ENCODE data around the gene CYFIP2.

The CYFIP2 gene

DNA sequence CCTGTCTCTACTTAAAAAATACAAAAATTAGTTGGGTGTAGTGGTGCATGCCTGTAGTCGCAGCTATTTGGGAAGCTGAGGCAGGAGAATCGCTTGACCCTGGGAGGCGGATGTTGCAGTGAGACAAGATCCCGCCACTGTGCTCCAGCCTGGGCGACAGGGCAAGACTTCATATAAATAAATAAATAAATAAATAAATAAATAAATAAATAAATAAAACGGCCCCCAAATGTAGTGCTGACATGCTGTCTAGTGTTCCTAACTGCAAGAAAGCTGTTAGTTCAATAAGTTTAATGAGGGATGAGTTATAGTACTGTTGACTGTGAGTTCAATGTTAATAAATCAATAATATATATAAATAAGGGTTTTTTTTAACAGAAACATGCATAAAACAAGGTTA, 7.5 kb upstream of the CYFIP2 start:
- no peak for DNase-seq (ENCODE audit: low read depth)

DNA sequence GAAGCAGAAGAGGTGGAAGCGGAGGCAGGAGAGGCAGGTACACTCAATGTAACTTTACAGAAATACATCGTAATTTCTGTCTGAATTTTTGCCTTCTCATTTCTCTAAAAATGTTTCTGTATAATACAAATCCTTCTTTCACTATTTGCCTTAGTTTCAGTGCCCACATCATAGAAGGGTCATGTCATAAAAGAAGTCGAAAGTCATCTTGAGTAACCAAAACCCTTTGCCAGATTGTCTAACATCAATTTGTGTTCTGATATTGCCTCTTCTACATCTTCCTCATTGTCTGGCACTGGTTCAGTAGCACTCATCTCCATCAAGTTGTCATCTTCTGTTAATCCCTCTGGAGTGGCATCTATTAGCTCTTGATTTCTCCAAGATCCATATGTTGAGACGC, 6.2 kb upstream of the CYFIP2 start:
- DNase-seq (ENCODE audit: low read depth) = no peak

DNA sequence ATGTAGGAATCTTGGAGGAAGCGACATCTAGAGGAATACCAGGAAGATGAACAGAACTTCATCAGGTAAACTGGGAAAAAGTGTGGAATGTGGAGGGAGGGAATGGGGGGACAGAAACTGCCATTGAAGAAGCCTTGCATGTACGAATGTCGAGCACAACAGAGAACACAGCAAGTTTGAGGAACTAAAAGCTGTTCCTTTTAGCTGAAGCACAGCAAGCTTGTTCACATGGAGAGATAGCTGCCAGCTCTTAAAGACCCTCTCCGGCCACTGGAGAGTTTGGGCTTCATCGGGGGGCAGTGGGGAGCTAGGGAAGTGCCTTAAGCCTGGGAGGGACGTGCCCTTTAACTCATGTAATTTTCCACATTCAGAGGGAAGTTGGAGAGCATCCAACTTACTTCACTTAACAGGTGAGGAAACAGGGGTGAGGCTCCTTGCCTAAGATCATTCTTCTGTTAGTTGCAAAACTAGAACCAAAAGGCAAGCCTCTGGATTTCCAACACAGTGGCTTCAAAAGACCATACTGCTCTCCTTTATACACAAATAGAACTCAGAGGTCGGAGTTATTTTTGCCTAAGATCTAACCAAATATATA, 2.3 kb upstream of the CYFIP2 start:
- DNase-seq (ENCODE audit: low read depth) = no peak

DNA sequence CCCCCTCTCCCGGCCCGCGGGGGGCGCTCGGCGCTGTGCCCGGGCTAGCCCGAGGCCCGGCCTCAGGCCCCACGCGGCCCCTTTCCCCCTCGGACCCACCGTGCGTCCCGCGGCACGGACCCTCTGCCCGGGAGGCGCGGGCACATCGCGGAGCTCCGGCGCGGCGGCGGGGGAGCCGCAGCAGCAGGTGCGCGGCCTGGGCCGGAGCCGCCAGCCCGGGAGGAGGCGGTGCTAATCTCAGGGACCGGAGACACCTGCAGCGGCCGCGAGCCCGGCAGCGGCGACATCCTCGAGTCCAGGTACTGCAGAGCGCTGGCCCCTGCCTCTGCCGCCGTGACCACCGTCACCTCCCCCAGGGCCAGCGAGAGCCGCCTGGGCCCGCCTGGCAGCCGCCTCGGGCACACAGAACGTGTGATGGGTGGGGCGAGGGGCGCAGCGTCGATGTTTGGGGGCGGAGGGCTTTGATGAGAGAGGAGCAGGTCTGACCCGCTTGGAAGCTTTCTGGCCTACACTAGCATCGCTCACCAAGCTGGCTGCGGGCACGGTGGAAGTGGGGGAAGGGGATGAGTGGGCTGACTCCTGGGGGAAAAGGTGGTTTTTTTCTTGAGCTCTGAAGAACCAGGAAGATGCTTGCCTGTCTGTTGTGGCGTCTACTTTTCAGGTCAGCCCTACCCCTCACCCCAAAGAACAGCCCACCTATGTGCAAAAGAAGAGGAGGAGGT, 524 bp downstream of the CYFIP2 start:
- DNase-seq (ENCODE audit: low read depth) = no peak

DNA sequence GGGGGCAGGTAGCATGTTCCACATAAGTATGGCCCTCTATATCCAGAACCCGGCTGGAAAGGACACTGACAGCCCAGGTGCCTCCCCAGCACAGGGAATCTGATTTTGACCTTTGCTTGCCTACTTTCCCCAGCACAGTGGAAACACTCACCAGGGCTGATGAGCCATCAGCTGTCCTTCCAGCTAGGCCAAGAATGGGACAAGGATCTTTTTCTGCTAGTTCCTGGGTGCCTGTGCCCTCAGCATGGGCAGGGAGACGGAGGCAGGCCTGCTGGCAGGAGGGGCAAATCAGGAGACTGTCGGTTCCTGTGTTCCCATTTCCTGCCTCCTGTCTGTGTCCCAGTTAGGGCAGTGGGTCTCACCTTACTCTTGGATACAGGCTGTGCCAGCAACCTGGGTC, 1.1 kb downstream of the CYFIP2 start:
- DNase-seq (ENCODE audit: low read depth) = no peak

DNA sequence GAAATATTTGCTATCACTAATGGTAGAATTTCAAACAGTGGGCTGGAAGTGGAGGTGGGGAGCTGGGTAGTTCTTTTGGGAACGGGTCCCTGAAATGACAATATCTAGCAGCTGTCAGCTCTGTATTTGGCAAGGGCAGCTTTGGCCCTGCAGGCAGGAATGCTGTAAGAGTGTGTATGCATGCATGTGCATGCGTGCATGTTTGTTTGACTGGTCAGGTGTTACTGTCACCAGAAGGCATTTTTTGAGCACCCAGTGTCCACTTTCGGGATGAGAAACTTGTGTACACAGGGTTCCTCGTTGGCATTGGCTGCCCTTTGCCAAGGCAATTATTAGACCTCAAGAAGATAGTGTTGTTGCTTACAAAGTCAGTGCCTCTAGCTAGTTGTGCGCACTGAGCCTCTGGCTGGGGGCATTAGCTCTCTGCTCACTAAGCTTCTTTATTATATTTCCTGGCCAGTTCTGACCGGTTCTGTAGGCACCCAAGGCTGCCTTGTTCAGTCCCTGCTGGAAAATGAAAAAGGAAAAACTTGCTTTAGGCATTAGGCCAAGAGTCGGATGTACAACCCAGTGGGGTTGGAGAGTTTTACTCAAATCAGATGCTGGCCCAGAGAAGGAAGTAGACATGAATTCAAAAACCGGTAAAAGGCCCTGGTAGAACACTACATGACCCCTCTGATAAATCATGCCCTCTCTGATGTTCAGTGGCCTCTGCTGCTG, 2.0 kb downstream of the CYFIP2 start:
- no peak for DNase-seq (ENCODE audit: low read depth)

DNA sequence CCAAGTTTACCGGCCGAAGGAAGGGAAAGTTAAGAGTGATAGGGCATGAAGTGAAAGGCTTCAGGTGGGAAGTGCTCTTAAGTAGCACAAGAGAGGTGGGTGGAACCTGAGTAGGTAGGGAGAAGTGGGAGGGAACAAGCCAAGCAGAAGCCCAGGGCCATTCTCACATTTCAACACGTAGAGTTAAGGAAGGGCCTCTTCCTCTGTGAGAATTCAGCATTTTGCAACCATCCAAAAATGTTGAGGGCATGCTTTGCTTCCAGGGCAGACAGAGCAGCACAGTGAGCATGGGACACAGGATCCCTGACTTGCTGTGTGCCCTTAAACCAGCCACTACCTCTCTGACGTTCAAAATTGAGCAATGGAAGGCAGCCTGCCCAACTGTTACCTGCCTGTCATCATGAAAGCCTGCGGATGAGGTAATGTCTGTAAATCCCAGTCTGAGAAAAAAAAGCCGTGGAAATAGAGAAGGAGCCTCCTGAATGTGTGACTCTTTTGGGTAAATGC, 3.3 kb downstream of the CYFIP2 start:
- no peak for DNase-seq (ENCODE audit: low read depth)

DNA sequence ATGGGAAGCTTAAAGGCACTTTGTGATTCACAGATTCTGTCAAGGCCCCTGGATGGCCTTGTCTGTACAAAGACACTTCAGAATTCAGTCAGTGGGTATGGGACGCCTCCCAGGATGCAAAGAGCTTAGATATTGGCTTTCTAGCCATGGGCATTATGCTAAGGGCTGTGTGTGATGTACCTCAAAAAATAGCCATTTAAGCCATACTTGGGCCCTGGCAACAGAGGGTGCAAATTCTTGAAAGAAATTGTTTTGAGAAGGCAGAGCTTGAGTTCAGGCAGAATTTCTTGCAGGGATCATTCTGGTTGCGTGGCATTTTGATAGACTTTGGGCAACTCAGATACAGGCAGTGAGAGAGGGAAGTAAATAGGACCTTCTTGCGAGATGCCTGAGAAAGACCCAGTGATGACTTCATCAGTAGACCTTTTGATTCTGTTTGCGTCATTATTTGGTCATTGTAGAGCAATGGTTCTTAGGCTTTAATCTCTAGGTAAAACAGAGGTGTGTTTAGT, 3.9 kb downstream of the CYFIP2 start:
- DNase-seq (ENCODE audit: low read depth) = no peak

DNA sequence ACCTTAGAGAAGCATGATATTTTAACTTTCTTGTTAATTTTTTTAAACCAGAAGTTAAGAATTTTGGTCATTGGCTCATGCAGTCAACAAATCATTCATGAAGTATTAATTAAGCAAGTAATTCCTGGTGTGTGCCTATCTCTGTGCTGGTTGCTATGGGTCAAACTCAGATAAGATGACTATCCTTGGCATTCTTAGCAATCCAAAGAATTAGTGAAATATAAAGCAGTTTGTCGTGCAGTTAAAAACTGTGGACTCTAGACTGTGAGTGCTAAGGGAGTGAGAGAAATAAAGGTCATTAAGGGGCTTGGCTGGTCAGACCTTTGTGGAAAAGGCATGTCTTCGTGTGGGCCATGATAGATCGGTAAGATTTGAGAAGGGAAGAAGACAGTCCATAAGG, 4.8 kb downstream of the CYFIP2 start:
- DNase-seq (ENCODE audit: low read depth) = no peak

DNA sequence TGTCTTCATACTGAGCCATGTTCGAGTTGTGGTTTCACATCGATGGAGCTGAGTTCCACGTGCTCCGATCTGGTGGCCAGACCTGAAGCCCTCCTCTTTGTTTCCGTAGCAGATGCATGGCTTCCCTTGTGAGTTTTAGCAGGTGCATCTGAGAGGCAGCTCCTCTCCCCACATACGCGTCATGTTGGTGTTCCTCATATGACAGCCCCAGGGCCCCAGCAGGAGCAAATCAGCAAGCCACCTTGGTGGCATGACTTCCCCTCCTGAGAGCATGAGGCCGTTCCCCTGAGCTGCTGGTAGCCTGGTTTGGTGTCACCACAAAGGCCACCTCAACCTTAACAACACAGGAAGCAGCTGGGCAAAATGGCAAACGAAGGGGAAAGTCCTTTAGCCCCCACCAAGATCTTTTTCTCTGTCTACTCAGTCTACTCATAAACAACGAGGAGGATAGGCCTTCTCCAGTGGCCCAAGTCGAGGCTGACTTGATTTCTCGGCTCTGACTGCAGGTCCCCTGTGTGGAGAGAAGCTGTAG, 5.9 kb downstream of the CYFIP2 start:
- peak; percentile 80 for DNase-seq (ENCODE audit: low read depth)

DNA sequence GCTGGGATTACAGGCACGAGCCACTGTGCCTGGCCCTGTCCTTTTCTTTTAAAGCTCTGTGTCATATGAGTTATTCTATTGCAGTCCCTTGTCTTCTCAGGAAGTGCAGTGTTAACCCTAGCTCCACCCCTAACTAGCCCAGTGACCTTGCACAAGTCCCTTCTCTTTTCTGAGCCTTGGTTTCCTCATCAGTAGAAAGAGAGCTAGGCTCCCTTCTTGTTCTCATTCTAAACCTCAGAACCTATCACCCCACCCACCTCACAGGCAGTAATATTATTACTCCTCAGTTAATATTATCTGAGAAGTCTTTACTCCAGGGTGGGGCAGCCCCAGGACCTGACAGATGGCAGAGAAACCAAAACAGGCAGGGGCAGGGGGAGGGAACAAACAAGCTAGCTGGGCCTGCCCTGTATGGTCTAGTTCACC, 7.2 kb downstream of the CYFIP2 start:
- DNase-seq (ENCODE audit: low read depth) = no peak

DNA sequence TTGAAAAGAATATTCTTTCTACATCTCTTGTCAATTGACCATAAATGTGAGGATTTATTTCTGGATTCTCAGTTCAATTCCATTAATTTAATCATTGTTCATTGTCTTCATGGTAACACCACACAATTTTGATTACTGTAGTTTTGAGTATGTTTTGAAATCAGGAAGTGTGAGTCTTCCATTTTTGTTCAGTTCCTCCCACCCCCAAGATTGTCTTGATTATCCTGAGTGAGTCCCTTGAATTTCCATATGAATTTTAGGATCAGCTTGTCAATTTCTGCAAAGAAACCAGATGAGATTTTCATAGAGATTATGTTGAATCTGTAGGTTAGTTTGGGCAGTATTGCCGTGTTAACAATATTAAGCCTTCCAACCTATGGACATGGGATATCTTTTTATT, 9.5 kb downstream of the CYFIP2 start:
- no peak for DNase-seq (ENCODE audit: low read depth)

DNA sequence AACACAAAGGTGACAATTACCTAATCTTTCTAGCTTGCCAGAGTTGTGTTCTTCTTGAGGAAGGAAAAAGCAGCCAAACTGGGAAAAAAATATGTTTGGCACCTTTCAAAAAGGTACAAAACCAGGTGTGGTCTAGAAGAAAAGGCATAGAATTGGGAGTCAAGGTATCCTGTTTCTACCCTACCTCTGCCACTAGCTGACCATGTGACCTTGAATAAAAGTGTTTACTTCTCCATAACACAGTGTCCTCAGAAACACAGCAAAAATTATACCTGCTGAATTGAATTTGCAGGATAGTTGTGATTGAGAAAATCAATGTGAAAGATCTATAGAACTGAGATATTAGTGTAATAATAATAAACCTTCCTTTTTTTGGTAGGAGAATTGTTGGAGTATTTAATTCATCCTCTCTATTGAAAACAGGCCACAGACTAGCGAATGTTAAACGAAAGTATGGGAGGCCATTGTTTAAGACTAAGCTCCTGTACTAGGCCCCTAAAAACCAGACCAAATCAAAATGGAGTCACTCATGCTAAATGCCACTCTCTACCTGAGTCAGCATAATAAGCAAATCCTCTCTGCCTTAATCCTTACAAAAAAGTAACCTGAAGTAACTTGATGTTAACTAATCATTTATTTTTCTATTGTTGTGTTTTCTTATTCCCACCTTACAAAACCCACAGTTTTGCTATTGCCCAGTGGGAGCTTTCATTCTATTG, 12.6 kb downstream of the CYFIP2 start:
- DNase-seq (ENCODE audit: low read depth) = no peak

DNA sequence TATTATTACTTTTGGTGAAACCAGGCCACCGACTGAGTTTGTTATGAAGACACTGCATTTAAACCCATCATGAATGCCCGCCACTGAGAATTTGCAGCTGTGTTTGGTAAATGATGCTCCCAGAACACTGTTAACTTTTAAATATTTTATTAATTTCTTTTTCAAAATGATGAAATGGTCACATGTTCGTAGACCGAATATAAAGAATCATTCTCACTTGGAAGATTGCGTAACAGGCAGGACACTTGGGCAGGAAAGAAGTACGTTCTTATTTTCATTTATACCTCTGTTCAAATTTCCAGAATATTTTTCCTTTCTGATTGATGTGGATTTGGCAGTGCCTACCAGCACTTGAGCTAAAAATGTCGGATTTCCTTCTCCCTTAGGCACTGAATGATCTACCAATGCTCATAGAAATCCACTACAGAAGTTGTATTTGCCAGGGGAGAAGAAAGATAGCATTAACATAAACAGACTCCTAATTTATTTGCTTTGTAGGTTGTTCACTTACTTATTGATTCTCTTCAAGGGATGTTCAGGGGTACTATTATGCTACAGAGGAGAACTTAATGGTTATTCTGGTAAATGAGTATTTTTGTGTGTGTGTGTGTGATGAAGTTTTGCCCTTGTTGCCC, 13.8 kb downstream of the CYFIP2 start:
- no peak for DNase-seq (ENCODE audit: low read depth)

DNA sequence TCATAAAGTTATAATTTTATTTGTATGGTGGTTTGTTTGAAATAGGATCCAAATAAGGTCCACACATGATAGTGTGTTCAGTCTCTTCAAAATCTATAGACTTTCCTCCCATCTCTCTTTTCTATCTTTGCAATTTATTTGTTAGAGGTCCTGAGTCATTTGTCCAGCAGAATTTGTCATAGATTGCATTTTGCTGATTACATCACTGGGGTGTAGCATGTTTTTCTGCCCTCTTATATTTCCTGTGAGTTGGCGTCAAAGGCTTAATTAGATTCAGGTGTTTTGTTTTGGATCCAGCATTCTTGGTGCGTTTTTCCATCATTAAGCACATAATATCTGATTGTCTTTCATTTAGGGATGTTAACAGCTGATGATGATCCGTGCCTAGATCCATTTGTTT, 15.0 kb downstream of the CYFIP2 start:
- no peak for DNase-seq (ENCODE audit: low read depth)

DNA sequence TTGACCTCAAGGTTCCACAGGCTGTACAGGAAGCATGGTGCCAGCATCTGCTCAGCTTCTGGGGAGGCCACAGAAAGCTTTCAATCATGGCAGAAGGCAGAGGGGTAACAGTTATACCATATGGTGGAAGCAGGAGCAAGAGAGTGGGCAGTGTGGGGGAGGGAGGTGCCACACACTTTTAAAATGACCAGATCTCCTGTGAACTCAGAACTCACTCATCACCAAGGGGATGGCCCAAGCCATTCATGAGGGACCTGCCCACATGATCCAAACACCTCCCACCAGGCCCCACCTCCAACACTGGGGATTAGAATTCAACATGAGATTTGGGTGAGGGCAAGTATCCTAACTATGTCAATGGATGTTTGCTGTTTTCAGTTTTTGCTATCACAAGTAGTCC, 16.2 kb downstream of the CYFIP2 start:
- no peak for DNase-seq (ENCODE audit: low read depth)

DNA sequence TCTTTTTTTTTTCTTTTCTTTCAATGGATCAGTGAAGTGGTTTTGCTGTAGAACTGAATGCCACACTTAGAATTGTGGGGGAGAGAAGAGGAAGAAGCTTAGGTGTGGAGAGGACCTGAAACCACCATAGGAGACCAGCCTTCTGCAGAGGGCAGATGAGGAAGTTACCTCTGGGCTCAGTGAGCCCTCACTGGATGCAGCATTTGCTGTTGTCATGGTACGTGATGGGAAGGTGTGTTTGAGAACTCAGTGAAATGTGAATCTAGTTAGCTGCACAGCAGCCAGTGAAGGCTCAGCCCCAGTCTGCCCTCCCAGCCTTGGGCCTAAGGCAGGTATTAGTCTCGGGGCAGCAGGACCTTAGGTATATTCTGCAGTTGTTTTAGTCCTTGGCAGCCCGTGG, 17.5 kb downstream of the CYFIP2 start:
- no peak for DNase-seq (ENCODE audit: low read depth)

DNA sequence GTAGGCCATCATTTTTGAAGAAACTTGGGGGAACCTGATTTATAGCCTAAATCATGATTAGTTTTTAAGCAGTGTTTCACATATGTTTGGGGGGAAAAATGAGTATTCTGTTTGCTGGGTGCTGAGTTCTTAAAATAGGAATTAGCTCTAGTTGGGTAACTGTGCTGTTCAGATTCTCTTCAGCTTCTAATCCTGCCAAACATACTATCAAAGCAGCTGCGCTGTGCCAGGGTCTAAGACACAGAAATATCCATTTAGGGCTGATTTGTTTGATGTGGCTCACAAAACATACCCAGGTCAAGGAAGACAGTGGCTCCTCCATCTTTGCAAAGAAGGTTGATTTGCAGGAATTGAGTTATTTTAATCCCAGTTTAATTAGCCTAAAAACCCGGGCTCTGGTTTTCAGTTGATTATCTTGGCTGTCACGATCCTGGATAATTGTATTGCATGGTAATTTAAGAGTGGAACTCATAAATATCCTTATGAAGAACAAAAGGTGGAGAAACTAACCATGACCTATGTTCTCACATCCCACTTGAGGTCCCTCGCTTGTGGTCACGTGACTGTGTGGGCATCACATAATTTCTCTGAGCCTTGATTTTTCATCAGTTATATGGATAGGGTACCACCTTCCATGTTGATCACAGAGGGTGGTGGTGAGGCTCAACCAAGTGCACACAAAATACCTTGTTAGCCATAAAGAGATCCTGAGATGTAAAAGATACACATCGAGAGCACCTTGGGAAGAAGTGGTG, 18.7 kb downstream of the CYFIP2 start:
- no peak for DNase-seq (ENCODE audit: low read depth)

DNA sequence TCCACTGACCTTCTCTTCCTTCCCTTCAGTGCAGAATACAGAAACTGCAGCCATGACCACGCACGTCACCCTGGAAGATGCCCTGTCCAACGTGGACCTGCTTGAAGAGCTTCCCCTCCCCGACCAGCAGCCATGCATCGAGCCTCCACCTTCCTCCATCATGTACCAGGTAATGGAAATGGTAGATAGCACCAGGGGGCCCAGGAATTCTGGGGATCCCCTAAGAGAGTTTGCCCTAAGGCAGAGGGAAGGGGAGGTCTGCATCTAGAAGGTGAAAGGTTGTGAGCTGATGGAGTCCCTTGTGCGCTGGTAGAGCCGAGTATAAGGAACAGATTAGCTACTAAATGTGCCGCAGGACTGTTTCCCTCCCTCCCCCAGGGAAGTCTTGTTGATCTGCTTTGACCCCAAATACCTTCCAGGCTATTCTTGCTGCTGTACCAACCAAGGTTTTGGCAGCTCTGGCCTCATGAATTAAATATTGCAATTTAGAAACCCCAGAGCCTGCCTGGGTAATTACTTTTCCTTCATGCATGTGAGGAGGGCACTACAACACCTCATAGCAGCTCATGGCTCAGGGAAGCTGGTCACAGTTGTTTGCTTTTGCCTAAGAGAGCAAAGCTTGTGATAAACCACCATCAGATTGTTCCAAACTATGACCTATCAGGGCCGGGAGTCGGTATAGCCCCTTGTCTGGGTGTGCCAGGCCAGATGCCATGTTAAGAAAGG, 19.6 kb downstream of the CYFIP2 start:
- DNase-seq (ENCODE audit: low read depth) = no peak

DNA sequence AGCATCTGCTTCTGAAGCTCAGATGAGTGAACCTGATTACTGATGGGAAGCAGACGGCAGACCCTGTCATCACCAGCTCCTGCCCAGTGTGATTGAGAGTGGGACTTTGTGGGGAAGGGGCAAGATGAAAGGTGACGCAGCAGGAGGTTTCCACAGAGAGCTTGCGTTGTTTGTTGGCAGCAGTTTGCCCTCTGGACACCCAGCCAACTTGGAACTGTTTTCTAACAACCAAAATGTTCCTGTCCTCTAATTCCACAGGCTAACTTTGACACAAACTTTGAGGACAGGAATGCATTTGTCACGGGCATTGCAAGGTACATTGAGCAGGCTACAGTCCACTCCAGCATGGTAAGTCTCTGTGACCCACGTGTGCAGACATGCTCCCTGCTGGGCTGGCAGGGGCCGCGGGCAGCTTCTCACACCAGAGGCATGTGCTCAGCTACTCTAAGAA, 20.9 kb downstream of the CYFIP2 start:
- no peak for DNase-seq (ENCODE audit: low read depth)

All from activated T-cell treated with anti-CD3 and anti-CD28 coated beads for 24 hours (primary cell).